Renal cortical epithelial cell (primary cell): Measurements from ENCODE around the gene ZNF680. TPM values are rescaled to one million over a fixed set of nuclear protein-coding genes. Genes with fewer than 3 reads are reported as not detected.

ENCODE experiments used
- total RNA-seq: library from RNA; depleted of rRNA; stranded (reverse); fragments of >200 nt; gene quantifications from 2 replicates; pipeline ENCODE4 v1.2.3, GENCODE V29; 2014

Gene ZNF680
- total RNA-seq, 1 donor from 2014 or later, result 24.6 TPM

Other genes starting within 250 kb of the ZNF680 start
- gene ZNF736, start 249.1 kb downstream of the ZNF680 start, total RNA-seq, result 16.5 and 33.0 TPM in 2 replicates
- gene ZNF107, start 103.1 kb upstream of the ZNF680 start, total RNA-seq, result 2.3 and 8.1 TPM in 2 replicates
- 5.9 and 16.2 TPM in 2 replicates for gene ZNF138, start 231.4 kb upstream of the ZNF680 start, total RNA-seq